HFF-Myc (cell line): ENCODE measurements around the gene PPDPF.
A peak's percentile ranks its signal among the peaks of the same experiment; 100 is the strongest.

Experiments
- DNase-seq: peaks from one replicate; pipeline ENCODE4 v3.0.0-alpha.2; 2011; ENCODE audit warnings: low read depth; ENCODE audit errors: extremely low read depth
- H3K4me3 ChIP-seq: replicated peaks from 2 replicates; pipeline ENCODE4 v1.5.1; 2011; ENCODE audit warnings: low read depth, mild to moderate bottlenecking, control low read depth, low read length
- TF ChIP-seq, protein P1 (sequence below): IDR thresholded peaks from 2 replicates; pipeline ENCODE4 v1.5.1; 2012; ENCODE audit warnings: mild to moderate bottlenecking, low read depth, low read length, control low read depth; ENCODE audit errors: missing control alignments

PPDPF gene, protein sequence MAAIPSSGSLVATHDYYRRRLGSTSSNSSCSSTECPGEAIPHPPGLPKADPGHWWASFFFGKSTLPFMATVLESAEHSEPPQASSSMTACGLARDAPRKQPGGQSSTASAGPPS

DNA sequence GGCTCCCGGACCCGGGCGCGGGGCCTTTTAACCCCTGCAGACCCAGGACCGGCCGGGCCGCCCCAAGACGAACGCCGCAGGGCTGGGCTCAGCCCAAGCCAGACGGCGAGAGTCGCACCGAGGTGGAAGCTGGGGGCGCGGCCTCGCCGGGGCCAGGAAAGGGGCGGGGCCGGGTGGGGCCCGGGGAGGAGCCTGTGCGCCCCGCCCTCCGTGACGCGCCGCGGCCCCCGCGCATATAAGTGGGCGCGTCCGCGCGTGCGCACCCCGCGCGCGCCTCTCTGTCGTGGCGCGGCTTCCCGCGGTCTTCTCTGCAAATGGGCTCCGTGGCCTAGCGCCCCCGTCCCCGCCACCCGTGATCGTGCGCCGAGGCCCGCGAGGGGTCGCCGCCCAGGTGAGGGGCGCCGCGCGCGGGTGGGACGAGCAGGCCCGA lies at the start of gene PPDPF:
PPDPF (plus strand) TSS at position 262 of the 430 bp plus-strand sequence. CDS start 544 bp downstream, outside the sequence.
- TF ChIP-seq, protein P1, sequence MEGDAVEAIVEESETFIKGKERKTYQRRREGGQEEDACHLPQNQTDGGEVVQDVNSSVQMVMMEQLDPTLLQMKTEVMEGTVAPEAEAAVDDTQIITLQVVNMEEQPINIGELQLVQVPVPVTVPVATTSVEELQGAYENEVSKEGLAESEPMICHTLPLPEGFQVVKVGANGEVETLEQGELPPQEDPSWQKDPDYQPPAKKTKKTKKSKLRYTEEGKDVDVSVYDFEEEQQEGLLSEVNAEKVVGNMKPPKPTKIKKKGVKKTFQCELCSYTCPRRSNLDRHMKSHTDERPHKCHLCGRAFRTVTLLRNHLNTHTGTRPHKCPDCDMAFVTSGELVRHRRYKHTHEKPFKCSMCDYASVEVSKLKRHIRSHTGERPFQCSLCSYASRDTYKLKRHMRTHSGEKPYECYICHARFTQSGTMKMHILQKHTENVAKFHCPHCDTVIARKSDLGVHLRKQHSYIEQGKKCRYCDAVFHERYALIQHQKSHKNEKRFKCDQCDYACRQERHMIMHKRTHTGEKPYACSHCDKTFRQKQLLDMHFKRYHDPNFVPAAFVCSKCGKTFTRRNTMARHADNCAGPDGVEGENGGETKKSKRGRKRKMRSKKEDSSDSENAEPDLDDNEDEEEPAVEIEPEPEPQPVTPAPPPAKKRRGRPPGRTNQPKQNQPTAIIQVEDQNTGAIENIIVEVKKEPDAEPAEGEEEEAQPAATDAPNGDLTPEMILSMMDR, result no peak
- DNase-seq, result no peak
- H3K4me3 ChIP-seq, result peak within 1 kb of the TSS; percentile 70

DNA sequence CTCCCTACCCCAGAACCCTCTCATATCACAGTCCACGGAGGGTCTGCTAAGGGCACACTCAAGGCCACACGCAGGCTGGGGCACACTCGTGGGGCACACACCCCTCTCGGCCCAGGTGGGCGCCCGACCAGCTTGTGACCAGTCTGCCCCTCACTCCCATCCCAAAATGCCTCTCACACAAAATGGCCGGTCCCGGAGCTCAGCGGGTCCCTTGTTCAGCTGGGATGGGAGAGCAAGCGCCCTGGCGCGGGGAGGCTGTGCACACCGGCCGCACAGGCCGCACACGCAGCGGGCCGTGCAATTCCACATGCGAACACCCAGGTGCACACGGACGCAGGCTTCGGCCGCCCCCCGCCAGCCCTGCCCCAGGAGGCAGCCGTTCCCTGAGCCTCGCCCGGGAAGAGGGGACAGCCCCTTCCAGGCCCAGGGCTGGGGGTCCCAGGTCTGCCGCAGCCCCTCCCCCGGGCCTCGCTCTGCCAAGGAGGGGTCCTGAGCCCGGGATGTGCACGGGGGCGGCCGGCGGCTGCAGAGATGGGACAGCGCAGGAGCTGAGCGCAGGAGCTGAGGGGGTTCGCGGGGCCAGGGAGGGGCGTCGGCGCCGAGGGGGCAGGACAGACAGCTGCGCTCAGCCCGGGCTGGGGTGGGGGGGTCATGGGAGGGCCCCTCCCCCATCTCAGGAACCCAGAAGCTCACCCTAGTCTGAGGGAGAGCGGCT lies 49.4 kb upstream of the PPDPF start:
- no peak overlapping the region for H3K4me3 ChIP-seq
- DNase-seq, result no peak
- TF ChIP-seq, protein P1, result no peak

DNA sequence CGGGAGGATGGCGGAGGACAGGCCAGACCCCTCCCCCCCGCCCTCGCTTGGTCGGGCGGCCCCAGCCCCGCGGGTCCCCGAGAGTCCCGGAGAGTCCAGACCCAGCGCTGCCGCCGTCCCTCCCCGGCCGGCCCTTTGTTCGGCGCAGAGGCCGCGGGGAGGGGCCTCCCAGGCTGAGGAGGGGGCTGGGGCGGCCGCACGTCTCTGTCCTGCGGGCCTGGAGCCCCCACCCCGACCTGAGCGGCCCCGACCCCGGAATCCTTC lies 48.9 kb upstream of the PPDPF start:
- DNase-seq, result no peak
- no peak overlapping the region for H3K4me3 ChIP-seq
- TF ChIP-seq, protein P1, result no peak

DNA sequence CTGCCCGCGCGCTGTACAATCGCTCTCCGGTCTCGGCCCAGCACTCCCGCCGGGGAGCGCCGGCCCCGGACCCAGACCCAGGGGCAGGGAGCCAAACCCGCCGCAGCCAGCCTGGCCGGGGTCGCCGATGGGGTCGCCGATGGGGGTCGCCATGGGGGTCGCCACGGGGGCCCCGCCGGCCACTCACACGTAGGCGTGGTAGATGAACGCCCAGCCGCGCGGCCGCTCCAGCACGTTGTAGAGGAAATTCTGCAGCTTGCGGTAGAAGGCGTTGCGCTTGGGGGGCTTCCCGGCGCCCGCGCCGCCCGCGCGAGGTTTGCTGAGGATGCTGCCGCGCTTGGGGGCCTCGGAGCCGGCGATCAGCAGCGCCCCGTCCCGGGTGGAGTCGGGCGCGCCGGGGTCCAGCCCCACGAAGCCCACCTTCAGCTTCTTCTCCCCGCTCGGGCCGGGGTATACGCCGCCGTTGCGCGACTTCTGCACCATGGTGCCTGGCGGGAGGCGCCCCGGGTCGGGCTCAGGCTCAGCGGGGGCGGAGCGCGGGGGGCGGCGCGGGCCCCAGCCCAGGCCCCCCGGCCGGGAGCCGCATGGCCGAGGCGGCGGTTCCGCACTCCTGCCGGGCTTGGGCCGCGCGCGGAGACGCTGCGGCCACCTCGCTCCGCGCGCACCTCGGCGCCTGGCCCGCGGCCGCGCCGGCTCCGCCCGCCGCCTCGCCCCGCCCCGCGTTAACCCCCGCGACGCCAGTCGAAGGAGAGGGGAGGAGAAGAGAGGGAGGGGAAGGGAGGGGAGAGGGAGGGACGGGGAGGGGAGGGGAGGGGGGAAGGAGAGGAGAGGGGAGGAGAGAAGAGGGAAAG lies 48.4 kb upstream of the PPDPF start, which contains the start of gene KCNQ2:
KCNQ2 (minus strand) TSS at position 675 of the 851 bp plus-strand sequence; CDS start at position 483, 192 bp downstream.
- TF ChIP-seq, protein P1, result no peak
- DNase-seq, result no peak
- no peak within 1 kb of the TSS for H3K4me3 ChIP-seq

DNA sequence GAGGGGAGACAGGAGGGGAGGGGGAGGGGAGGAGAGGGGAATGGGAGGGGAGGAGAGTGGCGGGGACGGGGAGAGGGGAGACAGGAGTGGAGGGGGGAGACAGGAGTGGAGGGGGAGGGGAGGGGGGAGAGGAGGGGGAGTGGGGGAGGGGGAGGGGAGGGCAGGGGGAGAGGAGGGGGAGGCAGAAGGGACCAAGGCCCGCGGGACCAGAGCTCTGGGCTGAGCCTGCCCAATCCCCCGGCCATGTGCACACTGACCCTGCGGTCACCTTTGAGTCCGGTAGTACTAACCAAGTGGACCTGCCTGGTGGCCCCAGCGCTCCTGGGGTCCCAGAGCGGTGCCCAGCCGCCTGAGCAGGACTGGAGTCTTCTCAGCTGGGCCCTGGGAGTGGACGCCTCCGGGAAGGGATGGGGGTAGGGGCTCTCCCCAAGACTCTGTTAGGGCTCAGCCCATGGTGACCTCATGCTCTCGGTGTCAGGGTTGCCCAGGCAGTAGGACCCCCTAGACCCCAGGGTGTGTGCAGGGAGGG lies 47.6 kb upstream of the PPDPF start:
- TF ChIP-seq, protein P1, result no peak
- H3K4me3 ChIP-seq, result no peak overlapping the region
- no peak for DNase-seq

DNA sequence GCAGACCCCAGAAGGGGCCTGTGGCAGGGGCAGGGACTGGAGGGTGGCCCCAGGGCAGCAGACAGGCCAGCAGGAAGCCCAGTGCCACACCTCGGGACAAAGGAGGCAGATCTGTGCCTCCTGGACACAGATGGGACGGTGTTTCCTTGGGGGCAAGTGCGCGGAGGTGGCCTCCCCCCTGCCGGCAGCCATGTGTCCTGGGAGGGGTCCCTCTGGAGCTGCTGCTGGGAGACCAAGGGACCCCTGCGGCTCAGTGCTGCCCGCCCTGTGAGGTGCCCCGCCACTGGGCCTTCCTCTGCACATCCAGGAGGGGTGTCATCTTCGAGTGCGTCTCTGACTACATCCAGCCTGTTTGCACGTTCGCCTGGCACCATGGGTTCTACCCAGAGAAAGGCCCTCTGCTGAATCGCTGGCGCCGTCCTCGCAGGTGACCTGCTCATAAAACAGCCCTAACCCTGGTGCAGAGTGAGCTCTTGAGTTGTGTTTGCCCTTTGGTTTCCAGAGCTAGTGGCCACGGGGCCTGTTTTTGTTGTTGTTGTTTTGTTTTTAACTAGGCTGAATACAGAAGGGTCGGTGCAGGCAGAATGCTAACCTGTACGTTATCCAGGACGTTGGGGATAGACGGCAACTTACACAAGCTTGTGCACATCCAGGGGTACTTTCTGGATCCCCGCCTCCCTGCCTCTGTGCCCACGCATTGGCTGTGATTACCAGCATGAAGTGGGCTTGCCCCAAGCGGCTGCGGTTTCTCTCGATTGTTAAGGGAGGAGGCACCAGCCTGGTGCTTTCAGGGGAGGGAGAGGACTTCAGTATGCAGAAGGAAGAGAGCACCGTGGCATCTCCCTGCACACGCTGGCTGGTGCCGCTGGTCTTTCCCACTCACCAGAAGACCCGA lies 46.8 kb upstream of the PPDPF start:
- H3K4me3 ChIP-seq, result no peak overlapping the region
- DNase-seq, result no peak
- TF ChIP-seq, protein P1, result no peak
